ENCODE data around the gene KRTAP5-8.
"Not testable (repeated sequence)": the region's sequence is repeated elsewhere in the genome, so short reads cannot be mapped to it uniquely, and the experiment has no call there.

The KRTAP5-8 gene

DNA sequence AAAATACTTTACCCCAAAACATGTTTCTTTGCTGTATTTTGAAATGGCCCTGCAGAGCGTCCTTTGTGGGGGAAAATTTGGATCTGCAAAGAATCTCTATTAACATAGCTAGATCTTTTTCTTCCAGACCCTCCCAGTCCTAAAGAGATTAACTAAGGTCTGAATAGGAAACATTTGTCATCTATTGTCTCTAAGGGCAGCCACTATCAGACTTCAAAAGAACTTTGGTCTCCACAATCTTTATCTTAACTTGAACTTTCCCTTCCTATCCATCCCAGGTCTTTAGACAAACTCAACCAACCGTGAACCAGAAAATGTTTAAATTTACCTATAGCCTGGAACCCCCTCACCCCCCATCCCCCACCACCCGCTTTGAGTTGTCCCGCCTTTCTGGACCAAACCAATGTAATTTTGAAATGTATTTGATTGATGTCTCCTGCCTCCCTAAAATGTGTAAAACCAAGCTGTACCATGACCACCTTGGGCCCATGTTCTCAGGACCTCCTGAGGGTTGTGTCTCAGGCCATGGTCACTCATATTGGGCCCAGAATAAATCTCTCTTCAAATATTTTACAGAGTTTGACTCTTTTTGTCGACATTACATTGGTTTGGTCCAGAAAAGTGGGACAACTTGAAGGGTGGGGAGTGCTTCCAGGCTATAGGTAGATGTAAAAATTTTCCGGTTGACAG is 6.8 kb downstream of the KRTAP5-8 start:
- no peak for DNase-seq

DNA sequence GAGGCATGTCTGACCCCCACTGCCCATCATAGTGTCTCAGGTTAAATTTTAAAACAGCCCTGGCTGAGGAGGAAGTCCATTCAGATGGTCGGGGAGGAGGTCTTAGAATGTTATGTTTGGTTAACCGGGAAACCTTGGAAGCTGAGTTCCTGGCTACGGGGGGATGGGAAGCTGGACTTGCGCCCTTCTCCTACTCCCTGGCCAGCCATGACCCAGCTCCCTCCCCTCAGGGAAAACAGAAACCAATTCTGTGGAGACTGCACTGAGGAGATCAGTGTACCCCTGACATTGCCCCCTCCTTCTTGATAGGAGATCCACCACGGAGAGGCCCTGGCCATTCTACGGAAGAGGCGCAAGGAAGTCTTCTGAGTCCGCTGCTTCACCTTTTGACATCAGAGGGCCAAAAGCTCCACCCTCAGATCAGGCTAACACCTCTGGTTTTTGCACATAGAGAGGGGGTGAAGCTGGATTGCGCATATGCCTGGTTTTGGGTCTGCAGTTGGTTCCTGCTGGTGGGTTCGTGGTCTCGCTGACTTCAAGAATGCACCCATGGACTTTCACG is 7.7 kb downstream of the KRTAP5-8 start:
- no peak for DNase-seq

DNA sequence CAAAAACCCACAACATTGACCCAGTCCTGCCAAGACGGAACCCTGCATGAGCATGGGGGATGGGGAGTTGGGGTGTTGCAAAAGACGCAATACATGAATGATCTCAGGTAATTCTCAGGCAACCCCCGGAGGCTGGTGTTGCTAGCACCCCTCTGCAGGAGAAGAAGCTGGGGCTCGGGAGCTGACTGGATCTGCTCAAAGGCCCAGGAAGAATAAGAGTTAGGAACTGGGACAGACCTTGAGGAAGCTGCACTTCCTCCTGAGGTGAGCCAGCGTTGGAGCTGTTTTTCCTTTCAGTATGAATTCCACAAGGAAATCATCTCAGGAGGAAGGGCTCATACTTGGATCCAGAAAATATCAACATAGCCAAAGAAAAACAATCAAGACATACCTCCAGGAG is 10.3 kb downstream of the KRTAP5-8 start, which contains the start of gene KRTAP5-9:
Gene KRTAP5-9, plus strand, starts transcription at position 301 of the 400 bp plus-strand sequence. CDS start 238 bp downstream, outside the sequence.
- no peak for DNase-seq

DNA sequence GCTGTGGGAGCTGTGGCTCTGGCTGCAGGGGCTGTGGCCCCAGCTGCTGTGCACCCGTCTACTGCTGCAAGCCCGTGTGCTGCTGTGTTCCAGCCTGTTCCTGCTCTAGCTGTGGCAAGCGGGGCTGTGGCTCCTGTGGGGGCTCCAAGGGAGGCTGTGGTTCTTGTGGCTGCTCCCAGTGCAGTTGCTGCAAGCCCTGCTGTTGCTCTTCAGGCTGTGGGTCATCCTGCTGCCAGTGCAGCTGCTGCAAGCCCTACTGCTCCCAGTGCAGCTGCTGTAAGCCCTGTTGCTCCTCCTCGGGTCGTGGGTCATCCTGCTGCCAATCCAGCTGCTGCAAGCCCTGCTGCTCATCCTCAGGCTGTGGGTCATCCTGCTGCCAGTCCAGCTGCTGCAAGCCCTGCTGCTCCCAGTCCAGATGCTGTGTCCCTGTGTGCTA is 10.9 kb downstream of the KRTAP5-8 start:
- no peak for DNase-seq

DNA sequence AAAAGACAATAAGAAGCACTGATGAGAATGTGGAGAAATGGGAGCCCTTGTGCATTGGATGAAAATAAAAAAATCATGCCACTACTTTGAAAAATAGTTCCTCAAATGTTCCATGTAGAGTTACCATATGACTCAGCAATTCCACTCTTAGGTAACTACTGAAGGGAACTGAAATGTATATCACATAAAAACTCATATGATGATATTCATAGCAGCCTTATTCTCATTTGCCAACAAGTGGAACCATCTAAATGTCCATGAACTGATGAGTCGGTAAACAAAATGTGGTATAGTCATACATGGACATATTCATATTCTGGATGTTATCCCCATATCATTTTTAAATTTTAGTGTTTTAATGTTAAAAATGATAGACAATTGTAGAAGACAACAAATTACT is 13.9 kb downstream of the KRTAP5-8 start:
- no peak for DNase-seq

DNA sequence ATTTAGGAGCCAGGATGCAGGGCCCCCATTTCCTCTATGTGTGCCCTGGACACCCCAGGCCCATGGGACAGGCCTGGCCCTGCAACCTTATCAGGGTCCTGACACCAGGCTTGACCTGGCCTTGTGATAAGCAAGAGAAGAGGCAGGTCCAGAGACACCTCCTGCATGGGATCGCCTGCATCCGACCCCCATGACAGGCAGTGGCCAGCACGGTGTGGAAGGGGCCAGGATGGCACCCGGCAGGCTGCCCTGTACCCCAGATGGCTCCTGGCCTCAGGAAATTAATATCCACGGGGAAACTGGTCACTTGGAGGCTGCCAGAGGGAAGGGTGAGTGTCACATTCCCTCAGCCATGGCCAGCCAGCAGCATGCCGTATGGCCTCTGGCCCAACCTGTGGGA is 17.2 kb downstream of the KRTAP5-8 start:
- DNase-seq, result peak; percentile 7

DNA sequence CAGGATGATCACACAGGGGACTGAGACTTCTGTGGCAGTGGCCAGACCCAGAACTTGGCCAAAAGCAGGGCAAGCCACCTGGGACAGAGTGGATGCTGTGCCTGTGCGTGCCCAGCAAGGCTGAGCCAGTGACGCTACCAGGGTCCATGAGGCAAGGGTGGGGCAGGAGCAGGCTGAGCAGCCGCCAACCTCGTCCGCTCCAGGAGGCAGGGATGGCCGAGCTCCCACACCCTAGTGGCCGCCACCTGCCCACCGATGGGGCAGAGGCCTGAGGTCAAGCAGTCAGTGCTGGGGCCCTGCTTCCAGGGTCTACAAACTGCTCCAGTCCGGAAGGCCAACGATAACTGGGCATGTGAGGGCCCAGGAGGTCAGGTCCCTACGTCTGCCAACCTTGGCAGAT is 17.7 kb downstream of the KRTAP5-8 start:
- DNase-seq, result no peak

DNA sequence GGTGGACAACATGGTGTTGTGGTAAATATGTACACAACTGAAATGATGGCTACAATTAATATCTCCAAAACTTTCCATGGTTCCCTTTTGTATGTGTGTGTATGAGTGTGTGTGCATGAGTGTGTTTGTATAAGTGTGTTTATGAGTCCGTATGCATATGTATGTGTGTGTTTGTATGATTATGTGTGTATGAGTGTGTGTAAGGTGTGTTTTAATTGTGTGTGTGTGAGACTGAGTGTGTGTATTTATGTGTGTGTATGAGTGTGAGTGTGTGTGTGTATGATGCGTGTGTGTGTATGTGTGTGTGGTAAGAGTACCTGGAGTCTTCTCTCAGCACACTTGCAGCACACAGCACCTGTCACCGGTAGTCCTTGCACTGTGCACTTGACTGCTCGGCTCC is 18.2 kb downstream of the KRTAP5-8 start:
- no peak for DNase-seq

DNA sequence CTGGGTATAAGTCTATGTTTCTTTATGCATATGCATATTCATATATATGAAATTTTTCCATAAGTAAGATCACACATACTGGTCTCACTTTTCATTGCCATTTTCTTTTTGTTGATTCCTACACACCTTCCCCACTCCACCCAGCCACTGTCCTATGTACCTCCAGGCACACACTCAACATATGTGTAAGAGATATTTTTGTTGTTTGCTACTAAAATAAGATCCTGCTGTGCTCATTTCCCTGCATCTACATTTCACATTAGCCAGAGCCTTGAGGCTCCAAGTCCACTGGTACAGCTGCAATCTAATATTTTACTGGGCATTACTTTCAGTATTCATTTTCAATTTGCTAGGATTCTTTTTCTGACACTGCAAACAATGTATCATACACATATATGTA is 19.4 kb downstream of the KRTAP5-8 start:
- no peak for DNase-seq

DNA sequence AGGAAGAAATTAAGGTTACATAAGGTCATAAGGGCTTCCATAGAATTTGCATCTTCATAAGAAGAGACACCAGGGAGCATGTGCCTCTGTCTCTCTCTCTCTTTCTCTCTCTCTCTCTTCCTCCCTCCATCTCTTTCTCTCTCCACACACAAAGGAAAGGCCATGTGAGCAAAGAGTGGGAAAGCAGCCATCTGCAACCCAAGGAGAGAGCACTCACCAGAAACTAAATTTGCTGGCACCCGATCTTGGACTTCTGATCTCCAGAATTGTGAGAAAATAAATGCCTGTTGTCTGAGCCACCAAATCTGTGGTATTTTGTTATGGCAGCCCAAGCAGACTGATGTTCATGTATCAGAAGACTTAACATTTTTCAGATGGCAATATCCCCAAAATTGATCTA is 21.2 kb downstream of the KRTAP5-8 start:
- DNase-seq, result no peak

DNA sequence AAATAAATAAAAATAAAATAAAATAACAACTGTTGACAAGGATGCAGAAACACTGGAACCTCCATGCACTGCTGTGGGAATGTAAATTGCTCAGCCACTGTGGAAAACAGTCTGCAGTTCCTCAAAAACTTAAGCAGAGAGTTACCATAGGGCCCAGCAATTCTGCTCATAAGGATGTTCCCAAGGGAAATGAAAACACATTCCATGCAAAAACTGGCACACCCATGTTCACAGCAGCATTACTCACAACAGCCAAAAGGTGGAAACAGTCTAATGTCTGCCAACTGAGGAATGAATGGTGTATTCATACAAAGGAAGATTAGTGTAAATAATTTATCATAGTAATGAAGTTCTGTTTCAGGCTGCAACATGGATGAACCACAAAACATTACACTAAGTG is 24.3 kb downstream of the KRTAP5-8 start:
- DNase-seq, result no peak

DNA sequence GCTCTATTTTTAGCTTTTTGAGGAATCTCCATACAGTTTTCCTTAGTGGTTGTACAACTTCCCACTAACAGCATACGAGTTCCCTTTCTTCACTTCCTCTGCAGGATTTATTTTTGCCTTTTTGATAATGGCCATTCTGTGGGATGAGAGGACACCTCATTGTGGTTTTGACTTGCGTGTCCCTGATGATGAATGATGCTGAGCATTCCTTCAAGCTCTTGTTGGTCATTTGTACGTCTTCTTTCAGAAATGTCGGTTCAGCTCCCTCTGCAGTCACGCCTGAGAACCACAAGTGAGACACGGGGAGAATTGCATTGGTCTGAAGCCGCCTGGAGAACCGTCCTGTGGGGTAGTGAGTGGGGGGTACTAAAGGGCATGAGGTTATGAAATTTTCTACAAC is 25.6 kb downstream of the KRTAP5-8 start:
- peak; percentile 4 for DNase-seq

DNA sequence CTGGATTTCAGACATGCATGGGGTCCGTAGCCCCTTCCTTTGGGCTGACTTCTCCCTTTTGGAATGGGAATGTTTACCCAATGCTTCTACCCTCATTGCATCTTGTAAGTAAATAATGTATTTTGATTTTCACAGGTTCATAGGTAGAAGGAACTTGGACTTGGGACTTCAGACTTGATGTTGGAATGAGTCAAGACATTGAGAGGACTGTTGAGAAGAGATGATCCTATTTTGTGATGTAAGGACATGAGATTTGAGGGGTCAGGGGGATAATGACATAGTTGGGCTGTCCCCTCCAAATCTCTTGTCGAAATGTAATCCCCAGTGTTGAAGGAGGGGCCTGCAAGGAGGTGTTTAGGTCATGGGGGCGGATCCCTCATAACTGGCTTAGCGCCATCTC is 26.6 kb downstream of the KRTAP5-8 start:
- DNase-seq, result no peak

DNA sequence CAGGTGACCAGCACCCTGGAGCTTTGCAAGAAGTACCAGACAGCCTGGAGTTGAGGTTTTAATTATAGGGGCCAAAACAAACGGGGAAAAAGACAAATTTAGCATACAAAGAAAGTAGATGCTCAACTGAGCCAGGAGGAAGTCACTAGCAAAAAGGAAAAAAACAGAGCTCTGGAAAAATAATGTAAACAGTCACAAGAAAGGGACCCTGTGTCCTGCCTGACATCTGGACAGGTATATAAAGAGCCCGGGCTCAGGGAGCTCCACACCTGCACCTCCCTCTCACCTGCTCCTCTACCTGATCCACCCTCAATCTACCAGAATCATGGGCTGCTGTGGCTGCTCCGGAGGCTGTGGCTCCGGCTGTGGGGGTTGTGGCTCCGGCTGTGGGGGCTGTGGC is 27.4 kb downstream of the KRTAP5-8 start, which contains the start of gene KRTAP5-10:
Gene KRTAP5-10, plus strand, starts transcription at position 301 of the 400 bp plus-strand sequence. Its CDS starts 25 bp downstream, at position 326.
- DNase-seq, result no peak

DNA sequence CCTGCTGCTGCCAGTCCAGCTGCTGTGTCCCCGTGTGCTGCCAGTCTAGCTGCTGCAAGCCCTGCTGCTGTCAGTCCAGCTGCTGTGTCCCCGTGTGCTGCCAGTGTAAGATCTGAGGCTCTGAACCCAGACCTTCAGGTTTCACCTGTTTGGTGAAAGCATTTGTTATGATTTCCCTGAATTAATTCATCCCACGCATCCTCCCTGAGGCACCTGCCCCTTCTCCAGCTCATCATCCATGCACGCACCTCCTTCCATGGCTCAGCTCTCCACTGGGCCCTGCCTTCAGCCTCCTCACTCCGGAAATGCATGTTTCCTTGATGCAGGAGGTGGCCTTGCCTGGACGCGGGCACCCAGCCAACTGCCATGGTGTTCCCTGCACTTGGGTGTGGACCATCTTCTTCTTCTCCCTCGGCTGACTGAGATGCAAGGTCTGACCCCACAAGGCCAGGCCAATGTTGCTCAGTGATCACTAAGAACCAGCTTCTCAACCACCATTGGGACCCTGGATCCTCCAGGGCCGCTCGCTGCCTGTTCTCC is 28.3 kb downstream of the KRTAP5-8 start:
- DNase-seq, result no peak

DNA sequence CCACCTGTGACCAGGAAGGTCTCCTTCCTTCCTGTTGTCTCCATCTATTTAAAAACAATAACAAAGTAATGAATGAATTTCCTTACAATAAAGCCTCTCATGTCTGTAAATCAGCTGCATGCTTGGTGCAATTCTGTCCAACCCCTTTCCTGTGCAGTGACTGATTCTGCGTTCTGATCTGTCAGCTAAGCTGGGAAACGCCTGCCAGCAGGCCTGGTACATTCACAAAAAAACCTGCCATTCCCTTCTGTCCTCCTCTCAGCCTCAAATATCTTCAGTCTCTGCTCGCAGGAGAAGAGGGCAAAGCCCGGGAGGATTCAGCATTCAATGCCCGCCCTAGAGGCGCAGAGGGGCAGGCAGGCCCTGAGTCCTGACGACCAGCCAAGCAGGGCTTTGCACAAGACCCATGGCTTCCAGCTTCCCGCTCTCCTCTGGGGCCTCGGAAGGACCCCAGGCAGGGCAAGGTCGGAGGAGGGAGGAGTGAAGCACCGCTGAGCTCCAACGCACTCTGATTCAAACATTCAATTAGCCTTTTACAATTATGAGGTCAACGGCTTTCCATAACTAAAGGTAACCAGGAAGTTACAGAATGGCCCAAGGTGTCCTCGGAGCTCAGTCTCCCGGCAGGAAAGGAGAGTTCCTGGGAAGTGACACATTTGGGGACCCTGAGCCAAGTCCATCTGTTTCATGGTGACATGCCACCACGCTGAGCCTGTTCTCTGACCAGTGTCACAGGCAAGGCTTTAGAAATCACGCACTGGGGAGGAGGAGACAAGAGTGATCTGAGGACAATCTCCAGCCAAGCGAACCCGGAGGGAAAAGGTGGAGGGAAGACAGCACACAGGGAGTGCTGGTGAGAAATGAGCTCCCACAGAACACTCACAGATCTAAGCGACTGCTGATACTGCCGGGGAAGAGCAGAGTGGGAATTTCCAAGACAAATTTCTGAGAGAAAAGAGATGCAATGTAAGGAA is 29.1 kb downstream of the KRTAP5-8 start:
- not testable (repeated sequence) for DNase-seq

DNA sequence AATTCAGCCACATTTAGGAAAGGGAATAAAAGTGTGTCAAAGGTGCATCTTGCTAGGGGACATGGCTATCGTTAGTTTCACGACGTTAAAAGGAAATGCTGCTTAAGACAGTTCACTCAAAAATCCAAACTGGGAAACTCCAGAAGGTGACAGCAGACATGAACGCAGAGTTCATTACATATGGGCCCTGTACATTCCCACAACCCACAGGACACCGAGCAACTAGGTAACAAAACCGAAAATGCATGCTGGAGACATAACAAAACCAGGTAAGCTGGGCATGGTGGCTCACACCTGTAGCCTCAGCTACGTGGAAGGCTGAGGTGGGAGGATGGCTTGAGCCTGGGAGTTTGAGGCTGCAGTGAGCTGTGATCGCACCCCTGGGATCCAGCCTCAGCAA is 29.8 kb downstream of the KRTAP5-8 start:
- DNase-seq, result not testable (repeated sequence)

DNA sequence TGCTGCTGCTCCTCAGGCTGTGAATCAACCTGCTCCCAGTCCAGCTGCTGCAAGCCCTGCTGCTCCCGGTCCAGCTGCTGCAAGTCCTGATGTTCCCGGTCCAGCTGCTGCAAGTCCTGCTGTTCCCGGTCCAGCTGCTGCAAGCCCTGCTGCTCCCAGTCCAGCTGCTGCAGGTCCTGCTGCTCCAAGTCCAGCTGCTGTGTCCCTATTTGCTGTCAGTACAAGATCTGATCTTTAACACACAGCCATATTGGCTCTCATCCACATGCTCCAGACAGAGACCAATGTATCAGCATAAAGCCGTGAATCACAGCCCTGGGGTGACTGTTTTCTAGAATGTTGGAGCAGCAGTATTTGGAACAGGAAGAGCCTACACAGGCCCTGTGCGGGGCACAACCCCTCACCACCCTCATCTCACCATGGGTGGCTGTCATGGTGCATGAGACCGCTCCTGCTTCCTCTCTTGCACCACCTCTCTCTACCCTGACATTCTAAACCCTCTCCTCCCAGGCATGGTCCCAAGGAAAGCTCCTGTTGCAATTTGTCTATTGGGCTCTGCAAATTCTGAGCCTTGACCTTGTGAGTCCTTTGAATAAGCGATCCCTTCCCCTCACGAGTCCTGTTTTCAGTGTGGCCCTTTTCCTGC is 31.0 kb downstream of the KRTAP5-8 start:
- DNase-seq, result peak; percentile 52

DNA sequence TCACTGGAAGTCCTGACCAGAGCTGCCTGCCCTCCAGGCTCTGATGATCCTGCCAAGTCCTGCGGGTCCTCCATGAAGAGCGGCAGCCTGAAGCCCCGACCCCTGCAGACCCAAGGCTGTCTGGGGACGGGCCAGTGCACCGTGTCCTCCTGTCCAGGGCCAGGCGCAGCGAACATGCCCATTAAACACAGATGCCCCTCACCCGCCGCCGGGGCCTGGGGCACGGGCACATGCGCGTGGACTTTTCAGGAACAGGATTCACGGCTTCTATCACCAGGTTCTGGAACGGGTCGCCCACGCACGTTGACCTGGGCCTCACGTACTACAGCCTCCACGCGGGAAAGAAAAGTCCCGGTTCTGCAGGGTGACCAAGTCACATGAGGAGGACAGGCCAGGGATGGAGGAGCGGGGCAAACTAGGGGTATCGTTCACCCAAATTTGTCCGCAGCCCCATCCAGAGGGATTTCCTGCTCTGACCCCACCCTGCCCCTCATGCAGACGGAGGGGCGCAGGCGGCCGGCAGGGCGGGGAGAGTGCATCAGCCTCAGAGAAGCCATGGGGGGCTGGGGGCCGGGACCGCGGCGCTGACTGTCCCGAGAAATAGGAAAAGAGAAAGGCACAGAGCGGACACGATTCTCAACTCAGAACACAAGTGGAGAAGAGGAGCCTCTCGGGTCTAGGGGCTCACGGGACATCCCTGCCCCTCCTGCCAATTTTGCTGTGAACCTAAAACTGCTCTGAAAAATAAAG is 33.5 kb downstream of the KRTAP5-8 start:
- DNase-seq, result not testable (repeated sequence)

DNA sequence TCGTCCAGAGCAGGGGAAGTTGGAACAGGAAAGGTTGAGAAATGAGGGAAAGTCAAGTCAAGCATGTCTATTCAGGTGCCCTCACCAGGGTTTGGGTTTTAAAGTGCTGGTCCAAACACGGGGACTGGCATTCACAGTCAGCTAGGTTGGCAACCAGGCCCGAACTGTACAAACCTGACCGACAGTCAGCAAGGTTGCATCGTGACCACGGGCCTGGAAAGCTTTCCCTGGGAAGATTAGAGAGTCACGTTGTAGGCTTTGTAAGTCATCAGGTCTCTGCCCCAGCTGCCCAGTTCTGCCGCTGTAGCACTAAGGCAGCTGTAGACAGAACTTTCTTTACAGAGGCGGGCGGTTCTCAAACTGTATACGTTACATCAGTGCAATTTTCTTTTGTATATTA is 35.0 kb downstream of the KRTAP5-8 start:
- DNase-seq, result no peak

DNA sequence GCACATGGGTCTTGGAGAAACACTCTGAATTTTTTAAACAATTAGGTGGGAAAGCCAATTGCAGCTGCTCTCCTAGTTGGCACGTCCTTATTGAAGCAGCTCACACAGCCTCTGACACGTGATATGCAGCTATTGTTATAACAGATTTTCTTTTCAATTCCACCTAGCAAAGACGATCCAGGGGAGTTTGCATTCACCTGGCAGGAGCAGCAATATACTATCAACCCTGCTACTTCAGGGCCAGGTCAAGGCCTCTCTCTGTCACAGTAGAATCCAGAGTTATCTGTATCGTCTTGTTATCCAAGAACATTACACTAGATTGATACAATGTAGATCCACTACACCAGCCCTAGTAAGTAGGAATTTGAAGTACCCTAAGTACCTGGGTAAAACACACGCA is 36.6 kb downstream of the KRTAP5-8 start:
- no peak for DNase-seq
